Measurements from ENCODE around the gene SEC14L5. TPM values are rescaled to one million over a fixed set of nuclear protein-coding genes. Genes with fewer than 3 reads are reported as not detected.

The SEC14L5 gene
- polyA plus RNA-seq, 3 donors = 0.03 TPM; not detected in 2

DNA sequence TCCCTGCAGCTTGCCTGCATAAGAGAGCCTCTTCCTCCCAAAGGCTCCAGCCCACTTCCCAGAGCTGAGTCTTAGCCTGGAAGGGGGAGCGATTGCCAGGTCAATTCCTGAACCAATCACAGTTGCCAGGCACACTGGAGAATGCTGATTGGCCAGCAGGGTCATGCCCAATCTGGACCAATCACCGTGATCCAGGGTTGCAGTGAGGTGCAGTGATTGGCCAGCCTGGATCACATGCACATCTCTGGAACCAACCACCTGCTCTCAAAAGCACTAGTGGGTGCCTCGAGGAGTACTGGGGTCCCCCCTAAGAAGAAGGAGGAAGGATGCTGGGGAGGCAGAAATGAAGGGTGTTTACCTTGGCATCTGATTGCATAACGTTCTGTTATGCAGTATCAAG is 57.2 kb downstream of the SEC14L5 start:
- no peak overlapping the region for H2AFZ ChIP-seq (ENCODE audit: insufficient read depth, low read depth, low read length, poor library complexity, severe bottlenecking)
- H3K4me3 ChIP-seq (replicated peaks in 1 of 3; ENCODE audit: low read depth in 2 of 3, low read length in 3 of 3) = no peak overlapping the region
- H3K27ac ChIP-seq (ENCODE audit: low read depth in 1 of 2, low read length in 2 of 2) = no peak overlapping the region
- Mint-ChIP-seq H3K4me3 (no peak overlapping the region), H3K27ac (no peak overlapping the region), H3K9me3 (peaks cover 0 to 4% (median 0%) of the 10 kb centered on the region in 7 donors), H3K27me3 (ENCODE audit: low read depth in 3 of 3) (peaks cover 2 to 12% (median 4%) of the 10 kb centered on the region in 3 donors), H3K4me1 (no peaks in the 10 kb centered on the region), H3K36me3 (no peaks in the 10 kb centered on the region)
- H3K4me1 ChIP-seq (ENCODE audit: control insufficient read depth in 1 of 2, insufficient read depth in 2 of 2, low read length in 2 of 2) = no peaks in the 10 kb centered on the region
- no peaks in the 10 kb centered on the region for H3K27me3 ChIP-seq (ENCODE audit: control insufficient read depth in 2 of 2, insufficient read depth in 2 of 2, low read length in 2 of 2)
- intact Hi-C loops (cut with micrococcal nuclease) = no loop called here
- DNase-seq = no peak
- H3K9me3 ChIP-seq (replicated peaks in 1 of 2; ENCODE audit: control insufficient read depth in 1 of 2, insufficient read depth in 1 of 2, low read length in 2 of 2) = peaks cover 0 to 6% of the 10 kb centered on the region in 2 donors
- no peaks in the 10 kb centered on the region for H3K79me2 ChIP-seq (ENCODE audit: insufficient read depth, low read length)
- H3K4me2 ChIP-seq (replicated peaks; ENCODE audit: extremely low read depth, low read length, poor library complexity, severe bottlenecking) = no peak overlapping the region
- TF ChIP-seq, protein P1, sequence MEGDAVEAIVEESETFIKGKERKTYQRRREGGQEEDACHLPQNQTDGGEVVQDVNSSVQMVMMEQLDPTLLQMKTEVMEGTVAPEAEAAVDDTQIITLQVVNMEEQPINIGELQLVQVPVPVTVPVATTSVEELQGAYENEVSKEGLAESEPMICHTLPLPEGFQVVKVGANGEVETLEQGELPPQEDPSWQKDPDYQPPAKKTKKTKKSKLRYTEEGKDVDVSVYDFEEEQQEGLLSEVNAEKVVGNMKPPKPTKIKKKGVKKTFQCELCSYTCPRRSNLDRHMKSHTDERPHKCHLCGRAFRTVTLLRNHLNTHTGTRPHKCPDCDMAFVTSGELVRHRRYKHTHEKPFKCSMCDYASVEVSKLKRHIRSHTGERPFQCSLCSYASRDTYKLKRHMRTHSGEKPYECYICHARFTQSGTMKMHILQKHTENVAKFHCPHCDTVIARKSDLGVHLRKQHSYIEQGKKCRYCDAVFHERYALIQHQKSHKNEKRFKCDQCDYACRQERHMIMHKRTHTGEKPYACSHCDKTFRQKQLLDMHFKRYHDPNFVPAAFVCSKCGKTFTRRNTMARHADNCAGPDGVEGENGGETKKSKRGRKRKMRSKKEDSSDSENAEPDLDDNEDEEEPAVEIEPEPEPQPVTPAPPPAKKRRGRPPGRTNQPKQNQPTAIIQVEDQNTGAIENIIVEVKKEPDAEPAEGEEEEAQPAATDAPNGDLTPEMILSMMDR (IDR thresholded peaks at IDR 0.05) = no peak
- H3K9ac ChIP-seq (ENCODE audit: insufficient read depth, low read length, poor library complexity, severe bottlenecking) = no peak overlapping the region
- WGBS (ENCODE audit: insufficient coverage) = 55% methylated on average over 1 of the region's 4 CpGs
- no peaks in the 10 kb centered on the region for H4K20me1 ChIP-seq (ENCODE audit: insufficient read depth, low read length)
- no peaks in the 10 kb centered on the region for H3K36me3 ChIP-seq (replicated peaks in 1 of 2; ENCODE audit: control insufficient read depth in 1 of 2, insufficient read depth in 2 of 2, low read length in 2 of 2)

- no peaks in the 10 kb centered on the region for H3K36me3 ChIP-seq (replicated peaks in 1 of 2; ENCODE audit: control insufficient read depth in 1 of 2, insufficient read depth in 2 of 2, low read length in 2 of 2)
- H3K9me3 ChIP-seq (replicated peaks in 1 of 2; ENCODE audit: control insufficient read depth in 1 of 2, insufficient read depth in 1 of 2, low read length in 2 of 2) = peaks cover 0 to 6% of the 10 kb centered on the region in 2 donors
- H4K20me1 ChIP-seq (ENCODE audit: insufficient read depth, low read length) = no peaks in the 10 kb centered on the region
- no peaks in the 10 kb centered on the region for H3K79me2 ChIP-seq (ENCODE audit: insufficient read depth, low read length)
- H2AFZ ChIP-seq (ENCODE audit: insufficient read depth, low read depth, low read length, poor library complexity, severe bottlenecking) = no peak overlapping the region
- Mint-ChIP-seq H3K9me3 (peaks cover 0 to 4% (median 0%) of the 10 kb centered on the region in 7 donors), H3K4me1 (no peaks in the 10 kb centered on the region), H3K27ac (no peak overlapping the region), H3K4me3 (no peak overlapping the region), H3K27me3 (ENCODE audit: low read depth in 3 of 3) (peaks cover 2 to 10% (median 4%) of the 10 kb centered on the region in 3 donors), H3K36me3 (no peaks in the 10 kb centered on the region)
- no peak overlapping the region for H3K9ac ChIP-seq (ENCODE audit: insufficient read depth, low read length, poor library complexity, severe bottlenecking)
- H3K4me2 ChIP-seq (replicated peaks; ENCODE audit: extremely low read depth, low read length, poor library complexity, severe bottlenecking) = no peak overlapping the region
- intact Hi-C loops (cut with micrococcal nuclease) = no loop called here
- no peaks in the 10 kb centered on the region for H3K27me3 ChIP-seq (ENCODE audit: control insufficient read depth in 2 of 2, insufficient read depth in 2 of 2, low read length in 2 of 2)
- 96% methylated on average over 3 of the region's 4 CpGs for WGBS (ENCODE audit: insufficient coverage)
- no peaks in the 10 kb centered on the region for H3K4me1 ChIP-seq (ENCODE audit: control insufficient read depth in 1 of 2, insufficient read depth in 2 of 2, low read length in 2 of 2)
- no peak overlapping the region for H3K27ac ChIP-seq (ENCODE audit: low read depth in 1 of 2, low read length in 2 of 2)
- TF ChIP-seq, protein P1 (IDR thresholded peaks at IDR 0.05) = no peak
- H3K4me3 ChIP-seq (replicated peaks in 1 of 3; ENCODE audit: low read depth in 2 of 3, low read length in 3 of 3) = no peak overlapping the region
- DNase-seq = no peak
Observed at GRCh38 chr16:5015887-5016286, 57.8 kb downstream of the SEC14L5 start.

Data from CD14-positive monocyte (primary cell).